SJSA1 (cell line): ENCODE results near the gene PARVG. TPM values are rescaled to one million over a fixed set of nuclear protein-coding genes. Genes with fewer than 3 reads are reported as not detected.

Experiments used
- DNase-seq, 2 experiments: peaks; one replicate each; pipeline ENCODE4 v3.0.0-alpha.2; 2015 to 2020; ENCODE audit warnings: low spot score in 2 of 2, low read depth in 1 of 2
- H3K27ac ChIP-seq: fragments of 250-450 bp; sonication (Bioruptor Pico); 2 replicates; pipeline ENCODE4 v1.5.1; 2020; ENCODE audit warnings: mild to moderate bottlenecking, moderate library complexity
- H3K27me3 ChIP-seq: fragments of 250-450 bp; sonication (Bioruptor Pico); replicated peaks from 2 replicates; pipeline ENCODE4 v1.5.1; 2020; ENCODE audit warnings: mild to moderate bottlenecking, moderate library complexity
- H3K36me3 ChIP-seq: fragments of 250-450 bp; sonication (Bioruptor Pico); 2 replicates; pipeline ENCODE4 v1.5.1; 2020; ENCODE audit warnings: mild to moderate bottlenecking
- H3K4me1 ChIP-seq: fragments of 250-450 bp; sonication (Bioruptor Pico); replicated peaks from 2 replicates; pipeline ENCODE4 v1.6.1; 2021; ENCODE audit warnings: mild to moderate bottlenecking
- H3K4me3 ChIP-seq: fragments of 250-450 bp; sonication (Bioruptor Pico); 2 replicates; pipeline ENCODE4 v1.5.1; 2020; ENCODE audit warnings: mild to moderate bottlenecking
- H3K9me3 ChIP-seq: fragments of 250-450 bp; sonication (Bioruptor Pico); replicated peaks from 2 replicates; pipeline ENCODE4 v1.5.1; 2020; ENCODE audit warnings: mild to moderate bottlenecking
- total RNA-seq: library from RNA; depleted of rRNA; stranded (reverse); fragments of >200 nt; shearing (Covaris generic); gene quantifications from 2 replicates; pipeline ENCODE4 v1.2.3, GENCODE V29; 2014

PARVG gene
- total RNA-seq, 1 experiment from 2014 or later = not detected

DNA sequence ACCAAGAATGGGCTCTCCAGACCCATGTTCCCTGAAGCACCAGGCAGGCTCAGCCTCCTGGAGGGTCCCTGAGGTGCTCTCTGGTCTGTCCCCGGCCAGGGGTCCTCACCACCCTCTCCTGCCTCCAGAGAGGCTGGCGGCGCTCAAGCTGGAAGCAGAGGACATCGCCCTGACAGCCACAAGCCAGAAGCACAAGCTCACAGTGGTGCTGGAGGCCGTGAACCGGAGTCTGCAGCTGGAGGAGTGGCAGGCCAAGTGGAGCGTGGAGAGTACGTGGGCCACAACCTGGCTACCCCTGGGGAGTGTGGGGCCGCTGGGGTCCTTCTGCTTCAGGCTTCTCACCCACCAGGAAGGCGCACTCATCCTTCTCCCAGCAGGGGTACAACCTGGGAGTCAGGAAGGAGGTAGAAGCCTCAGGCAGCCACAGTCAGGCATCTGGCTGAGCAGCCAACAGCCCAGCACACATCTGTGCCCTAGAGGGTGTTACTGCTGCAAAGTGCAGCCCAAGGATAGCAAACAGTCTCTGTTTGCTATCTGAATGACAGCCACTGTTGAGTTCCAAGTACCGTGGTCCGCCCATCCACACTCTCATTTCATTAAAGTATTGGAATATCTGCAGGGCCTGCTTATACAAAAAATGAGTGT, 8.4 kb downstream of the PARVG start:
- no peaks in the 10 kb centered on the region for H3K27me3 ChIP-seq
- H3K4me1 ChIP-seq = peaks cover 4% of the 10 kb centered on the region
- H3K27ac ChIP-seq = no peak overlapping the region
- no peak overlapping the region for H3K4me3 ChIP-seq
- H3K9me3 ChIP-seq = no peaks in the 10 kb centered on the region
- H3K36me3 ChIP-seq = no peaks in the 10 kb centered on the region
- DNase-seq = no peak

DNA sequence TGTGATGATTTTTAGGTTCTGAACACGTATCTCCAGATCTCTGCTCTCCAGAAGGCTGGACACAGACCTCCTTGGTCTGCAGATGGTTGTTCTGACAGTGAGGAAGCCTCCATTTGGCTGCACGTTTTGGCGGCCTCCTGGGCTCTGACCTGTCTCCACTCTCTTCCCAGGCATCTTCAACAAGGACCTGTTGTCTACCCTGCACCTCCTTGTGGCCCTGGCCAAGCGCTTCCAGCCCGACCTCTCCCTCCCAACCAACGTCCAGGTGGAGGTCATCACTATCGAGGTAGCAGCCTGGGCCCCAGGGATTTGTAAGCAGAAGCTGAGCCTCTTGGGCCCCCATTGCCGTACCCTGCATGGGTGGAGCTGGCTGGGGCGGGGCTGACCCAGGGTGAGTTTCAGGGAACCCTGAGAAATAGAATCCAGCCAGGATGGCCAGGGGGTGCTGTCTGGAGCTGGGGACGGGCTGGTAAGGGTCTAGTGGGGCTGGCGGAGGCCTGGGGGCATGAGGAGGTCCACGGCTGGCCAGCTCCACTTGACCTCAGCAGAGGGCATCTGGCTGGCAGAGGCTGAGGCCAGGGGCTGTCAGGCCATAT, 9.8 kb downstream of the PARVG start:
- Histone ChIP-seq H3K4me3 (no peak overlapping the region), H3K4me1 (no peaks in the 10 kb centered on the region), H3K27me3 (no peaks in the 10 kb centered on the region), H3K36me3 (no peaks in the 10 kb centered on the region), H3K27ac (no peak overlapping the region), H3K9me3 (no peaks in the 10 kb centered on the region)
- peak in 1 of 2 experiments; percentile 40 for DNase-seq

DNA sequence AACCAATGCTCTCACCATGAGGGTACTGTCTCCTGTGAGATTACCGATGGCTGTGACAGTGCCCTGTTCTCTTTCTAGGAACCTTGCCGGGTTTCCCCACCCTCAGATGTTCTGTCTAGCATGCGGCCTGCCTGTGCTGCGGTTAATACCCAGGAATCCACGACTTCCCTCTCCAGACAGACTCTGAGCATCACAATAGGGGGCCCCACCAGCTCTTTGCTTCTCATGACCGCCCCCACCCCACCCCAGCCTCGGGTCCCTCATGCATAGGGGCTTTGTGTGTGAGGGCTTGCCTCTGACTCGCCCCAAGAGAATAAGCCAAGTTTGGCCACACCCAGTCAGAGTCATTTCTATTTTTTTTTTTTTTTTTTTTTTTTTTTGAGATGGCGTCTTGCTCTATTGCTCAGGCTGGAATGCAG, 10.3 kb downstream of the PARVG start:
- Histone ChIP-seq H3K4me1 (no peaks in the 10 kb centered on the region), H3K27ac (no peak overlapping the region), H3K27me3 (no peaks in the 10 kb centered on the region), H3K36me3 (no peaks in the 10 kb centered on the region), H3K4me3 (no peak overlapping the region), H3K9me3 (no peaks in the 10 kb centered on the region)
- peak in 1 of 2 experiments; percentile 38 for DNase-seq

DNA sequence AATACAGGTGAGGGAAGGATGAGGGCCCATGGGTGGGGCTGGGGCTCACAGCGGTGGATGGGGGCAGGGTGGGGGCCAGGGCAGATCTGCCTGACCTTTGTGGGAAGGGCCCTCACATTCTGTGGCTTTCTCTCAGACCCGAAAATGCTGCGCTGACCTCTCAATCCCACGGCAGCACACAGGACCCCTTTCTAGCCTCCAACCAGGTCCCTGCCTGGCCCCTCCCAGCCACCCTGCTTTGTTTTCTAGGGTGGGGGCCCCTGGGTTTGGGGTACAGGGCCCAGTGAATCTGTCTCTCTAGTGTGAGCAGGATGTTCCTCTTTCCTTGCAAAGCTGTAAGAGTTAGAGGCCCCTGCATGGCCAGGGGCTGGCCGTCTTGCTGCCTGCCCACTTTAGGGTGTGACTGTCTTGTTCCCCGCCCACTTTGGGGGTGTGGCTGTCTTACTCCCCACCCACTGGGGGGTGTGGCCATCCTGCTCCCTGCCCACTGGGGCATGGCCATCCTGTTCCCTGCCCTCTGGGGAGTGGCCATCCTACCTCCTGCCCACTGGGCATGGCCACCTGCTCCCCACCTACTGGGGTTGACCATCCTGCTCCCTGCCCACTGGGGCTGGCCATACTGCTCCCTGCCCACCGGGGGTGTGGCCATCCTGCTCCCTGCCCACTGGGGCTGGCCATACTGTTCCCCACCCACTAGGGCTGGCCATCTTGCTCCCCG, 11.5 kb downstream of the PARVG start:
- Histone ChIP-seq H3K36me3 (no peaks in the 10 kb centered on the region), H3K4me1 (no peaks in the 10 kb centered on the region), H3K4me3 (no peak overlapping the region), H3K27me3 (no peaks in the 10 kb centered on the region), H3K9me3 (no peaks in the 10 kb centered on the region), H3K27ac (no peak overlapping the region)
- peak; percentile 23 to 49 for DNase-seq

DNA sequence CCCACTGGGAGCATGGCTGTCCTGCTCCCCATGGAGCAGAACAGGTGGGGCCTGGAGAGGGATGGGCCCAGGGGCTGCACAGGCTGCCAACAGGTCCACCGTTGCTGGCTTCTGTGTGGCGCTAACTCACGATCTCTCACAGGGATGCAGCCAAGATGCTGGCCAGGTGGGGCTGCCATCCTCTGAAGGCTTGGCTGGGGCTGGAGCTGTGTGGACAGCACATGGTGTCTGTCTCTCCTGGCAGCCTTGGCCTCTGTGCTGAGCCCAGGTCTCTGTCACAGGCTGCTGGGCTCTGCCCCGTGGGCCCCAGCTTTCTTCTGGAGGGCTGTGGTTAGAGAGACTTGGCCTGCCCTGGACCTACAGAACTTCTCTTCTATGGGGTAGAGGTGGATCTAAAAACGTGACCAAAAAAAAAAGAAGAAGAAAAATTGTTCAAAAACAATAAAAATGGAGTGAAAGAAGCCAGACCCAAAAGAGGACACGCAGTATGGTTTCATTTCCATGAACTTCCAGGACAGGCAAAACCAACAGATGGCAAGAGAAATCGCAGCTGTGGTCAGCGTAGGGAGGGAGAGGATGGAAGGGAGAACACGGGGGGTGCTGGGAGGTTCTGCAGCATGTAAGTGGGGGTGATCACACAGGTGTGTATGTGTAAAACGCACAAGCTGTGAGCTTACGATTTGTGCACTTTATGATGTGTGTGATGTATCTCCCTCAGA, 12.2 kb downstream of the PARVG start:
- Histone ChIP-seq H3K4me1 (no peaks in the 10 kb centered on the region), H3K27me3 (no peaks in the 10 kb centered on the region), H3K36me3 (no peaks in the 10 kb centered on the region), H3K4me3 (no peak overlapping the region), H3K27ac (no peak overlapping the region), H3K9me3 (no peaks in the 10 kb centered on the region)
- no peak for DNase-seq

DNA sequence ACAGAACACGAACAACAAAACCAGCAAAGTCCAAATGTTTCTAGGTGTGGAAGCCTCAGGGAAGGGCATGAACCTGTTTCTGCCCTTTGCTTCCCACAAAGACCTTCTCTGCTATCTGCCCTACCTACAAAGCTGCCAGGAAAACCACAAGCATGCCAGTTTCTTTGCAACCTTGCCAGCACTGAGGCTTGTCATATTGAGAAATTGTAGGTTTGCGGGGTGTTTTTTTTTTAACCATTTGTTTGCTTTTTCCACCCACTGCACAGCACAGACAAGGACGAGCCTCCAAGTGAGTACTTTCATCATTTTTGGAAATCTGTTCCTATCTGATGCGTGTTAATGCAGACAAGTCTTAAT, 12.8 kb downstream of the PARVG start:
- no peak for DNase-seq
- no peaks in the 10 kb centered on the region for H3K27me3 ChIP-seq
- no peak overlapping the region for H3K27ac ChIP-seq
- H3K9me3 ChIP-seq = no peaks in the 10 kb centered on the region
- no peaks in the 10 kb centered on the region for H3K4me1 ChIP-seq
- H3K4me3 ChIP-seq = no peak overlapping the region
- no peaks in the 10 kb centered on the region for H3K36me3 ChIP-seq

DNA sequence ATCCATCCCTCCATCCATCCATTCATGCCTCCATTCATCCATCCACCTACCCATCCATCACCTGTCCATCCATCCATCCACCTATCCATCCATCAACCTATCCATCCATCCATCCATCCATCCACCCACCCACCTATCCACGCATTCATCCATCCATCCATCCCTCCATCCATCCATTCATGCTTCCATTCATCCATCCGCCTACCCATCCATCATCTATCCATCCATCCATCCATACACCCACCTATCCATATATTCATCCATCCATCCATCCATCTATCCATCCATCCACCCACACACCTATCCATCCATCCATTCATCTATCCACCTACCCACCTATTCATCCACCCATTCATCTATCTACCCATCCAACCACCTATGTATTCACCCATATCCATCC, 13.8 kb downstream of the PARVG start:
- Histone ChIP-seq H3K27me3 (no peaks in the 10 kb centered on the region), H3K4me3 (no peak overlapping the region), H3K4me1 (no peaks in the 10 kb centered on the region), H3K27ac (no peak overlapping the region), H3K36me3 (no peaks in the 10 kb centered on the region), H3K9me3 (no peaks in the 10 kb centered on the region)
- no peak for DNase-seq

DNA sequence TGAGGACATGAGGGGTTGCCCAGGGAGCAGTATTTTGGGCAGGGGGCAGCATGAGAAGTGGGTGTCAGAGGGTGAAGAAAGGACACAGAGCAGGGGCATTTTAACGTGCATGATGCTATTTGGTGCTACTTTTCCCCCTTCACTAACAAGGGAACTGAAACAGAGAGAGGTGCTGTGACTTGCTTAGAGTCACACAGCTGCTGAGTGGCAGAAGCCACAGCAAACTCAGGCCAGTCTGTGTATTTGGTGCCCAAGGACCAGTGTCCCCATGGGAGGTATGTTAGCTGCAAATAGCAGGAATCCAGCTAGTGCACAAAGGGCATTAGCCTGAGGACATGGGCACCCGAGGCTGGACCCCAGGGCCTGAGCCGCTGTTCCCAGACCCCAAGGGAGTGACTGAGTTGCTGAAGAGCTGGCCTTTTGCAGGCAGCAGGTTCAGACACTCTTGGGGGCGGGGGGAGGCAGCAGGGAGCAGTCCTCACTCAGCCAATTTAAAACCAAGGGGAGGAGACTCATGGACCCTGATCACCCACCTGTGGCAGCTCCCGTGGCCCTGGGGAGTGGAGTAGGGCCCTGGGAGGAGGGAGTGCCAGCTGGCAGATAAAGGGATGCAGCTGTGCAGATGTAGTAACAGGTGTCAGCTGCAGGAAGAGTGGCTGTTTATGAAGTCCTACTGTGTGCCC, 14.6 kb downstream of the PARVG start:
- no peak for DNase-seq
- no peak overlapping the region for H3K4me3 ChIP-seq
- no peak overlapping the region for H3K27ac ChIP-seq
- H3K9me3 ChIP-seq = no peaks in the 10 kb centered on the region
- no peaks in the 10 kb centered on the region for H3K4me1 ChIP-seq
- no peaks in the 10 kb centered on the region for H3K27me3 ChIP-seq
- H3K36me3 ChIP-seq = no peaks in the 10 kb centered on the region

DNA sequence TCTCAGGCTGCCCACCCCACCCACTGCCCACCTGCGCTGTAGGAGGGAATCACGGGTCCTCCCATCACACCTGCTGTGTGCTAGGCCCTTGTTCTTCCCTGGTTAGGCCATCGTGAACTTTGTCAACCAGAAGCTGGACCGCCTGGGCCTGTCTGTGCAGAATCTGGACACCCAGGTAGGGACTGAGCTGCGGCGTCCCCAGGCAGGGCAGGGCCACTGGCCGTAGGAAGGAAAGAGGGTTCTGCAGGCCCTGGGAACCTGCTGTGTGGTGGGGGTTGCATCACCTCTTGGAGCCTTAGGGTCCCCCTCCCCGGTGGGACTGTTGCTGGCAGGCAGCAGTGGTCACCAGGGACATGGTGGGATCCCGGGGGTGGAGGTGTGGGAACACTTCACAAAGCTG, 15.5 kb downstream of the PARVG start:
- H3K4me3 ChIP-seq = no peak overlapping the region
- no peaks in the 10 kb centered on the region for H3K9me3 ChIP-seq
- no peaks in the 10 kb centered on the region for H3K36me3 ChIP-seq
- DNase-seq = peak in 1 of 2 experiments; percentile 36
- H3K27ac ChIP-seq = no peak overlapping the region
- H3K4me1 ChIP-seq = no peaks in the 10 kb centered on the region; the same call in 1 of the 2 replicates
- no peaks in the 10 kb centered on the region for H3K27me3 ChIP-seq

DNA sequence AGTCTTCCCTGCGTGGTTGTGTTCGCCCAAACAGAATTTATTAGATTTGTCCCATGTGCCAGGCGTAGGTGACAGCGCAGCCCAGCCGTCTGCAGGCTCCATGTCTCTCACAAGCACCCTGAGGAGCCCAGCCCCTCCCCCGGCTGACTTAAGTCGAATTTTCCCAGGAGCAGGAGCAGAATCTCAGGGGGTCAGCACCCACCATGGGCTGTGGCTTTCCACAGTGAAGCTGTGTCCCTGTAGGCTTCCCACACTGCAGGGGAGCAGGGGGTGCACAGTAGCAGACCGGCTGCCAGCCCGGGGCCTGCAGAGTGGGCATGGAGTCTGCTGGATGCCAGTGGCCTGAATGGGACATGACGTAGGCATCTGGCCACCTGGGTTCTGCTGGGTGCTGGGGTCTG, 16.0 kb downstream of the PARVG start:
- Histone ChIP-seq H3K36me3 (no peaks in the 10 kb centered on the region), H3K4me3 (no peak overlapping the region), H3K27ac (no peak overlapping the region), H3K9me3 (no peaks in the 10 kb centered on the region), H3K27me3 (no peaks in the 10 kb centered on the region), H3K4me1 (peaks cover 4% of the 10 kb centered on the region)
- peak in 1 of 2 experiments; percentile 37 for DNase-seq

DNA sequence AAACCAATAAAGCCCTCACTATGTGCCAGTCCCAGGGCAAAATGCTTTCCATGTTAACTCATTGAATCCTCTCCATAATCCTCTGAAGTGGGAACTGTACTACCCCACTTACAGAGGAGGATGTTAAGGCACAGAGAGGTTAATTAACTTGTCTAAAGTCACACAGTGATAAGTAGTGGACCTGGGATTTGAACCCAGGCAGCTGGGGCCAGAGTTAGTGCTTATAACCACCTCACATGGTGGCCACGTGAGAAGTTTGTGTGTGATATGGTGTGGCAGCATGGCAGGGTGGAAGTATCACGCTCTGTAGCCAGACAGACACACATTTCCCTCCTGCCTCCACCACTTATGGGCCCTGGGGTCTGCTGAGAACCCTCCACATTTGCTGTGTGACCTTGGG, 16.5 kb downstream of the PARVG start:
- Histone ChIP-seq H3K27me3 (no peaks in the 10 kb centered on the region), H3K9me3 (no peaks in the 10 kb centered on the region), H3K27ac (no peak overlapping the region), H3K36me3 (no peaks in the 10 kb centered on the region), H3K4me3 (no peak overlapping the region), H3K4me1 (peaks cover 9% of the 10 kb centered on the region)
- no peak for DNase-seq

DNA sequence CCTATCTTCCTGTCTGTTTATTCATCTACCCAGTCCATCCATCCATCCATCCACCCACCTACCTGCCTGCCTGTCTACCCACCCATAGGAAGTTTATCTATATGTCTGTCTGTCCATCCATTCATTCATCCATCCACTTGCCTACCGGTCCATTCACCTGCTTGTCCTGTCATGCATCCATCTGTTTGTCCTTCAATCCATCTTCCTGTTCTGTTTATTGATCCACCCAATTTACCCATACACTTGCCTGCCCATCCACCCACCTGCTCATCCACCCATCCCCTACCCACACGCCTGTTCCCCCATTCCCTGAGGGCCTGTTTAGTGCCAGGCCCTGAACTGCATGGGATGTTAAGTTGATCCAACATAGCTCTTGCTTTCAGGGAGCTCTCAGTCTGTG, 18.4 kb downstream of the PARVG start:
- H3K4me1 ChIP-seq = peaks cover 17% of the 10 kb centered on the region
- H3K4me3 ChIP-seq = no peak overlapping the region
- H3K27ac ChIP-seq = no peak overlapping the region

DNA sequence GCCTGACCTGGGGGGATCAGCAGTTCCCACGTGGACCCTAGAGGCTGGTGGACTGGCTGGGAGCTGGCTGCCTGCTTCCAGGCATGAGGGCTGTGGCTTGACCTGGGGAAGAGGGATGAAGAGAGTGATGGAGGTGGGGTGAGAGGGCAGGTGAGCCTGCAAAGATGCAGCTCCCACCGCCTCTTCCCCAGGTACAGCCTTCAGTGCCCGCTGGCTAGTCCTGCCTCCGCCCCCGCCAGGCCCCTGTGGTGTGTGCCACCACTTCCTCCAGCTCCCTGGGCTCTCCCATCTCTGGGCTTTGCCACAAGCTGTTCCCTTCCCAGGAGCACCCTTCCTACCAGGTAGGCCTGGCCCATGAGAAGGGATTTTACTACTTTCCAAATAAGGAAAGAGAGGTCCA, 19.1 kb downstream of the PARVG start:
- Histone ChIP-seq H3K4me1 (peaks cover 17% of the 10 kb centered on the region), H3K9me3 (no peaks in the 10 kb centered on the region), H3K4me3 (no peak overlapping the region), H3K36me3 (no peaks in the 10 kb centered on the region), H3K27ac (no peak overlapping the region), H3K27me3 (no peaks in the 10 kb centered on the region)
- DNase-seq = no peak

More for the DNA sequence above, 18.4 kb downstream of the PARVG start:
- H3K27me3 ChIP-seq = no peaks in the 10 kb centered on the region
- no peaks in the 10 kb centered on the region for H3K36me3 ChIP-seq
- DNase-seq = no peak
- H3K9me3 ChIP-seq = no peaks in the 10 kb centered on the region
